ENCODE results near the gene PRCD. TPM values are rescaled to one million over a fixed set of nuclear protein-coding genes. Genes with fewer than 3 reads are reported as not detected.

The PRCD gene
- total RNA-seq, 2 donors from 2014 or later = 1.9 to 2.4 TPM

- DNase-seq (ENCODE audit: low spot score) = no peak
- no peak within 1 kb of the TSS for H3K27ac ChIP-seq
- TF ChIP-seq CTCF (IDR thresholded peaks at IDR 0.05) = no peak
- H3K4me1 ChIP-seq (ENCODE audit: control insufficient read depth in 1 of 2, low read depth in 2 of 2) = peaks cover 4 to 27% of the 10 kb centered on the region in 2 donors
- H3K36me3 ChIP-seq = no peaks in the 10 kb centered on the region
- H3K9me3 ChIP-seq = no peaks in the 10 kb centered on the region
- H3K27me3 ChIP-seq (replicated peaks; ENCODE audit: insufficient read depth) = peaks cover 5% of the 10 kb centered on the region
- ATAC-seq (ENCODE audit: insufficient number of reproducible peaks, low FRiP score, low read depth) = no peak
- H3K4me3 ChIP-seq = peak within 1 kb of the TSS; percentile 65
Measured at GRCh38 chr17:76537578-76538280, 2.1 kb upstream of the PRCD start, which contains the start of gene CYGB. Gene CYGB (minus strand): TSS chr17:76537709. CDS start chr17:76537542, 167 bp downstream.

GRCh38 chr17:76538281-76538931, 1.4 kb upstream of the PRCD start:
- Histone ChIP-seq H3K9me3 (no peaks in the 10 kb centered on the region), H3K4me1 (ENCODE audit: control insufficient read depth in 1 of 2, low read depth in 2 of 2) (peaks cover 4 to 27% of the 10 kb centered on the region in 2 donors), H3K27me3 (replicated peaks; ENCODE audit: insufficient read depth) (peaks cover 5% of the 10 kb centered on the region), H3K36me3 (no peaks in the 10 kb centered on the region), H3K27ac (no peak overlapping the region), H3K4me3 (peak overlapping the region; percentile 60)
- DNase-seq (ENCODE audit: low spot score) (no peak), ATAC-seq (ENCODE audit: insufficient number of reproducible peaks, low FRiP score, low read depth) (no peak)
- no peak for TF ChIP-seq CTCF (IDR thresholded peaks at IDR 0.05)

GRCh38 chr17:76538941-76539570, 788 bp upstream of the PRCD start:
- ATAC-seq (ENCODE audit: insufficient number of reproducible peaks, low FRiP score, low read depth) (no peak), DNase-seq (ENCODE audit: low spot score) (no peak)
- no peaks in the 10 kb centered on the region for H3K36me3 ChIP-seq
- H3K4me3 ChIP-seq = no peak overlapping the region
- no peaks in the 10 kb centered on the region for H3K9me3 ChIP-seq
- no peak for TF ChIP-seq CTCF (IDR thresholded peaks at IDR 0.05)
- no peak overlapping the region for H3K27ac ChIP-seq
- peaks cover 4 to 27% of the 10 kb centered on the region in 2 donors for H3K4me1 ChIP-seq (ENCODE audit: control insufficient read depth in 1 of 2, low read depth in 2 of 2)
- H3K27me3 ChIP-seq (replicated peaks; ENCODE audit: insufficient read depth) = peaks cover 5% of the 10 kb centered on the region

GRCh38 chr17:76540381-76541300, 797 bp downstream of the PRCD start:
- peak; percentile 73 for DNase-seq (ENCODE audit: low spot score)
- Histone ChIP-seq H3K4me3 (peak overlapping the region; percentile 69), H3K27ac (no peak overlapping the region), H3K27me3 (replicated peaks; ENCODE audit: insufficient read depth) (peaks cover 5% of the 10 kb centered on the region), H3K36me3 (no peaks in the 10 kb centered on the region), H3K4me1 (ENCODE audit: control insufficient read depth in 1 of 2, low read depth in 2 of 2) (peaks cover 4 to 27% of the 10 kb centered on the region in 2 donors), H3K9me3 (no peaks in the 10 kb centered on the region)
- ATAC-seq (ENCODE audit: insufficient number of reproducible peaks, low FRiP score, low read depth) = peak; percentile 92
- peak; percentile 26 for TF ChIP-seq CTCF (IDR thresholded peaks at IDR 0.05)
